HG03175 (cell line): Measurements from ENCODE around the gene IGSF8.
A peak's percentile ranks its signal among the peaks of the same experiment; 100 is the strongest.
"Not testable (repeated sequence)": the region's sequence is repeated elsewhere in the genome, so short reads cannot be mapped to it uniquely, and the experiment has no call there.

Experiments
- ATAC-seq: cut with Tn5 transposase; IDR thresholded peaks from one replicate; pipeline ENCODE4 v1.9.1; 2021; ENCODE audit warnings: mild to moderate bottlenecking, moderate library complexity; ENCODE audit not compliant: unreplicated experiment

Gene IGSF8

DNA sequence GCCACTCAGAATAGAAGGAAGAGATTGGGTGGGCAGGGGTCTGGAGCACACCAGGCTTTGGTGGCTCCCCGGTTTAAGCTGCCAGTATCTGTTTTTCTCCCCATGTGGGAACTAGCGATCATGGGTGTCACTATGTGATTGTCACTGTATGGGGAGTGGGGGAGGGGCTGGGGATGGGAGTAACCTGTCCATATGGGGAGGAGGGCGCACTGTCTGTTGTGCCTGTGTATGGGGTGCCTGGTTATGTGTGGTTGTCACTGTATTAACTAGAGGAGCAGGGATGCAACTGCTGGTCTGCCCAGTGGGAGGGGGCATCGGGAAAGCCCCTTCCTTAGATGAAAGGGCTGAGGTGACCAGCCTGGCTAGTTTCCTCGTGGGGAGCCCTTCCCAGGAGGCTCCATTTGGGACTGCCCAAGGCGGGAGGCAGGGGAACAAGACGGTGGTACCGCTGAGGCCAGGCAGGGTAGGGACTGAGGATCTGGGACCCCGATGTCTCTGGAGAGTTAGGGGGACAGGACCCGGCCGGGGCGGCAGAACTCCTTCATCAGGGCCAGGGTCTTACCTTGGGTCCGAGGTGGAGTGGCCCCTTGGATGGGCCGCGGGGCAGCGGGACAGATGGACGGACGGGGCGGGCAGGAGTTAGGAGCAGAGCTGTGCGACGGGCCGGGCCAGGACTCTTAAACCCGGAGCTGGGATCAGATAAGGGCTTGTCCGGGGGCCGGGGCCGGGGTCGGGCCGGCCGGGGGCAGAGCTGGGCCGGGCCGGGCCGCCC, 28.8 kb downstream of the IGSF8 start, which contains the start of gene KCNJ10:
Gene KCNJ10 (minus strand): TSS at position 701 of the 772 bp plus-strand sequence. CDS start 27,628 bp downstream, outside the sequence.
- no peak for ATAC-seq

DNA sequence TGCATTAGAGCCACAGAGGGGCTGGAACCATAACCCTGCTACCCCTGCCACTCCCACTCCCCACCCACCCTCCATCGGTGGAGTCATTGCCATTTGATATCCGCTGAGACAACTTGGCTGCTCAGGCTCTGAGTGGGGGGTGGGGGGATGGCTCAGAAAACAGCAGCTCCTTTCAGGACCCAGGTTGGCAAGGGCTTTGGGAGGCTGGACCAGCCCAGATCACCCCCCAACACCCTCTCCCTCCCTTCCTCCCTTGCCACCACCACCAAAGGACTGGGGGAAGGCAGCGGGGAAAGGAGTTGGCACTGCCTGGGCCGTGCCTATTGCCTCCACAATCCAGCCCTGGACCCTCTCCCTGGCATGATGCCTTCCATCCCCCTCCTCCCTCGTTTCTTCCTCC, 30.2 kb downstream of the IGSF8 start:
- ATAC-seq, result no peak

DNA sequence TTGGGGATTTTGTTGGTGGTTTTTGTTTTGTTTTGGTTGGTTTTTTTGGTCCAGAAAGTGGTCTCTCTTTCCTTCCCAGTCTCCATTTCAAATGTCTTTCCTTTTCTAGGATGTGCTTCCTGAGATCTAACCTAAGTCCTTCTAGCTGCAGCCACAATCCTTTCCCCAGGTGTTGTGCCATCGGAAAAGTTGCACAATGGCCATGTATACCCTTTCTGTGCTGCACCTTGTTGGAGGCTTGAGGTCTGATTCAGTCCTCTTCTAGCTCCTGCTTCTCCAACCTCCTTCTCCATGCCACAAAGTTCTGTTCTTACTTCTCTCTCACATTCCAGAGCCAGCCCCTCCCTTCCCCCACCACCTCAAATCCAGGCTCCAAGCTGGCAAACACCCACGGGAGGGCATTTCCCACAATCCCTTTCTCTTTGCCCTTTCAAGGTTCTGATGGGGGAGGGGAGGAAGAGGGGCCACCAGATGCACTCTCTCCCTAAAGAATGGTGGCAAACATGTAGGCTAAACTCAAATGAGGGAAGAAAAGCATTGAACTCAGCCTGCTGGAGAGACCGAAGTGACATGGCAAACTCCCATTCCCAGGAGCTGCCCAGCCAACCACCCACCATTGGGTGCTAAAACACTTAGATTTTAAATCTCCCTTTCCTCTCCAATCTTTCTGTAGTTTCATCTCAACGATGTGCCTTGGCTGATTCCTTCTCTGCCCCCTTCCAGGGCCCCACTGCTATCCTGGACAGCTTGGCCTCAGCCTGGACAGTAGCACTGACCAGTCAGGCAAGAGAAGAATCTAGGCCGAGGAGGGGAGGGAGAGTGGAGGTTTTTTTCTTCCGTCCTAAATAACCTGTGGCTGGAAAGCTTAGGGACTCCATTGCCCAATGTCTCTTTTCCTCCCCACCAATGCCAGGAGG, 31.3 kb downstream of the IGSF8 start:
- no peak for ATAC-seq

DNA sequence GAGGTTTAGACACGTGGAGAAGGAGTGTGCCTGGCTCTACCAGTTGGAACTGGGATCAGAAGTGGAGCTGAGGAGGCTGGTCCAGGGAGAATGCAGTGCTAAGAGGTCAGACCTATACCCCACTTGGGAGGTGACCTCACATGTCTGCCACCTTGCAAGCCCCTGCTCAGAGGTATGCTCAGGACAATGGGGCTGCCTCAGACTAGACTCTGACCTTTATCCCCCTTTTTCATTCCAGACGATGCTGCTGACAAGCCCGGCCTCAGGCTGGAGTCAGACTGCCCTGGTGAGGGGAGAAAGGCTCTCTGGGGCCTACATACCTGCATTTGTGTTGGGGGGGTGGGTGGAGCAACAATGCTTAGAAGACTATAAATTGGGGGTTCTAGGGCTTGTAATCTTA, 33.7 kb downstream of the IGSF8 start:
- no peak for ATAC-seq

DNA sequence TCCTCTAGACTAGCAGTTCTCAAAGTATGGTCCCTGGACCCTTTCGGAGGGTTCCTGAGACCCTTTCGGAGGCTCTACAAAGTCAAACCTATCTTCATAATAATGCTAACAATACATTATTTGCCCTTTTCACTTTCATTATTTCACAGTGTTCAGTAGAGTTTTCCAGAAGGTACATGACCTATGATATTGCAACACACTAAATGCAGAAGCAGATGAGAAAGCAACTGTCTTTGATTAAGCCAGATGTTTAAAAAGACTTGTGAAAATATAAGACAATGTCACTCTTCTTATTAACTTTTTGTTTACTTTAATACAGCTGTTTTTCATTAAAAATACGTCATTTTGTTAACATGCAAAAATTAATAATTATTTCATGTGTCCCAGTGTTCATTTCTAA, 34.3 kb downstream of the IGSF8 start:
- ATAC-seq, result no peak

DNA sequence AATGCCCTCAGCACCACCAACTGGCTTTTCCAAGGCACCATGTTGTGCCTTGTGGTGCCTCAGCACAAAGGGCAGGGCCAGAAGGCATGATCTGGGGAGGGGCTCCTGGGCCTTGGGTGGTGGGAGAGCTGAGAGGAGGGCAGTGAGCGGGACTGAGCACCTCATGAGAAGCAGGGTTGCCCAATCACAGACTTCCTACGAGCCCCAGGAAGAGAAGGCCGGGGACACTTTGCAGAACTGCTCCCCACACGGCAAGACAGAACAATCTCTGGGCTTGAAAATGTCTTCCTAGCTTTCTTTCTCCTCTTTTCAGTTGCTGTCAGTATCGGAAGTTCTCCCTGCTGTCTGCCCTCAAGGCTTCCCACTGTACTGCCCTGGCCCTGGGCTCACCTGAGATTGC, 35.2 kb downstream of the IGSF8 start:
- no peak for ATAC-seq

DNA sequence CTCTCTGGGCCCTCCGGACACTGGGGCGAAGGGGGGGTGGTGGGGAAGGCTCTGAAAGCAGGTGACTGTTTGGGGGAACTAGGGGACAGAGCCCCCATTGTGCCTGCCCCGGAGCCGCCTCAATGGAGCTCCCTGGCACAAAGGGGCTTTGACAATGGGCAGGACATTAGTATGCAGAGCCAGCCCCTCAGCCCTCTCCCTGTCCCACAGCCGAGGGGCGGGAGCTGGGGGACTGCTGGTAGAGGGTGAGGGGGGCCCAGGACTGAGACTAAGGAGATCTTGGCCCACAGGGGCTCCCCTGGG, 36.2 kb downstream of the IGSF8 start:
- ATAC-seq, result no peak

DNA sequence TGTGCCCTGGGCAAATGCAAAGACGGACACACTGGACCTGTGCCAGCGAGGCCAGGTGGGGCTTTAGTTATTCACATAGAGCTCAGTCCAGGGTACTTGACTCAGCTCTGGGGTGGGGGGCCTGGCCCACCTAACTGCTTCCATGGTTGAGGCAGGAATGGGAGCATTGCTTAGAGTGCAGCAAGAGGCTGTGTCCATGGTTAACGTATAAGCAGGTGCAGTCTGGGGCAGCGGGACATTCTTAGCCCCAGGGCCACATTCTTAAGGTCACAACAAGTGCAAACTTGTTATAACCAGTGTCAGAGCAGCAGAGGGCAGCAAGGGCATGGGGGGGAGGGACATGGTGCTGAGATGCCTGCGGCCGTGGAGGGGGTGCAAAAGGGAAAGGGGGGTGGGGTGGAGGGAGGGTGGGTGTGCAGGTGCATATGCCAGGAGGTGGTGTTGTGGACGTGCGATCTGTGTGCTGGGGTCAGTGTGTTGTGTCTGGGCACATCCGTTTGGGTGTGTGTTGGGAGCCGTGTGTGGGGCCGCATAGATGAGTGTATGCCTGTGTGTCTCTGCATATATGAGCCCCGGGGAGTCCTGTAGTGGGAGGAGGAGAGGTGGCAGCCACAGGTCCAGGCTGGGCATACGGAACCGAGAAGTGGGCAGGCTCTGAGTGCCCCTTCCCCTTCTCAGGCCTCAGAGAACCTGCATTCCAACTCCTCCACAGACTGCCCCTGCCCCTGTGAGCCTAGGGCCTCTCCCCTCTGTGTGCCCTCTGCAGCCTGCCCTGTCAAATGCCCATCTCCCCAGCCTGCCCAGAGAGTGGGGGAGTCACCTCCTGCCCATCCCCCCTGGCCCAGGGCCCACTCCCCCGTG, 36.8 kb downstream of the IGSF8 start:
- ATAC-seq, result no peak

DNA sequence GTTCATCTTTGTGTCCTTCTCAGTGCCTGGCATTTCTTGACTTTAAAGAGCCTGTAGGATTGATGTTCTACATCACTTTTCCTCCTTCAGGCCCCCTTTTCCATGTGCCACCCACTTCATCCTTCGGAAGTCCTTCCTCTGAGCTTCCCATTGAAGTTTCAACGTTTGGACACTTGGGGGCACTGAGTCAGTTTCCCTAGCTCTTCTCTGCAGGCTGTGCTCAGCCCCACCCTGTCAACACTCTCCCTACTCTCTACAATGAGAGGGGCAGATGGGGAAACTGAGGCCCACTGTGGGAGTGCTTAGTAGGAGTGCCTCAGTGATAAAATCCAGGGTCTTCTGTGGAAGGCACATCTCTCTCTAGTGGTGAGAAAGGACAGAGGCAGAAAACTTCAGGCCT, 40.3 kb downstream of the IGSF8 start:
- ATAC-seq, result no peak

DNA sequence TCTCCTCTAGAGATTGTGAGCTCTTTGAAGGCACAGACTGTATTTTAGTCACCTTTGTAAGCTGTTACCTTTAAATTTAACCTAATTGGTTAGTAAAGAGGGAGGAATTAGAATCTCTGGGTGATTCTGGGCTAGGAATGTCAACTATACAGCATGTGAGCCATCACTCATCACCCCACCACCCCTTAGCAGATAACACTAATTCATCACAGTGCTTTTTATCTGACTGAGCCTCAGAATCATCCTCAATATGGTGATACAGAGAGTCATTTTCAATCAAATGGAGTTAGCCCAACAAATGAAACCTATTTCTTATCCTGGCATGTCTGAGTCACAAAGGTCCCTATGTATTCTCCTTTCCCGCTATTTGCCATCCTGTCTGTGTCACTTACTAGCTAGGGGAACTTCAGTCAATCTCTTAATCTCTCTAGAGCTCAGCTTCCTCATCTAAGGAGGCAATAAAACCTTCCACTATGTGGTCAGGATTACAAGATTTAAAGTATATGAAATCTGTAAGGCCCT, 41.7 kb downstream of the IGSF8 start:
- no peak for ATAC-seq

DNA sequence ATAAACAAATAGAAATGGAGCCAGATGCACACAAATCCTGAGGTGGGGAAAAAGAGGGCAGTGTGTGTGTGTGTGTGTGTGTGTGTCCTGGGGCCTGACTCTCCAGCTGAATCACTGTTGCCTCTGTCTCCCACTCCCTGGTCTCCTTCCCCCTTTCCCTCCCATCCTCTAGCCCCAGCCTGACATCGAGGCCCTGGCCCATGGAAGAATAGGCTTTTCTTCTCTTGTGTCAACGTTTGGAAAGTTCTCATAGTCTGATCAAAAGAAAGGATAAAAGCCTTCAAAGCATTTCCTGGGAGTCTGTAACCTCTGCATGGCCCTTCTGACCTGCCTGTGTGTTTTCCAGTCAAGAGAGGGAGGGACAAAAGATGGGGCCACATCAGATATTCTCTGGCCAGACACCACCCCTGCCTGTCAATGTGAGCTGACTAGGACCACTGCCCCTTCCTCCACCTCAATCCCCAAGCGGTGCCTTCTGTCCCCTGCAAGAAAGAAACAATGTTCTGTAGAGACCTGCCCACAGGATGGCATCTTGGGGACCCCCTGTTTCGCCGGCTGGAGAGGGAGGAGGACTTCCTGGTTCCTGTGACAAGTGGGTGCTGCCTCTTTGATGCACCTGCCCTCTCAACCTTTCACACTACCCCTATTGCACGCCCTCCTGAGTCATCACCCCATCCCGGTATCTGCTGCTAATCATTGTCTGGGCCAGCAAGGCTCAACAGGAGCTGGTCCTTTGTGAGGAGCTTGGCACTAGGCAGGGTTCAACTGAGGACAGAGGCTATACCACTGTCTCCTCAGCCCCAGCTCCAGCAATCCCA, 44.7 kb downstream of the IGSF8 start:
- no peak for ATAC-seq

DNA sequence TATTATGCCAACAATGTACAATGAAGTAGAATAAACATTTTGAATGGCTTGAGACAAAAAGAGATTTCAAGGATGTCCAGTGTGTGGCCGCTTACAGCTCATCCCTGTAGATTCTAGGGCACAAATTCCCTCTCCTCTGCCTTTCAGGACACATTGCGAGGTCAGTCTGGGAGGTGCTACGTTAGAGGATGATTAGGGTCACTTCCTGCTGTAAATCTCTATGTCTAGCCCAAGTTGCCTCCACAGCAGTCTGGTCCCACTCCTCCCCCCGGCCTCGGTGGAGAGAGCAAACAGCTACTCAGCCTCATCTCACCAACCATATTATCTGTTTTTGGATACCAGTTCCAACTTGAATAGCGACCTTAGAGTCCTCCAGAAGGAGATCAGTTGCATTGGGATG, 45.5 kb downstream of the IGSF8 start:
- no peak for ATAC-seq

DNA sequence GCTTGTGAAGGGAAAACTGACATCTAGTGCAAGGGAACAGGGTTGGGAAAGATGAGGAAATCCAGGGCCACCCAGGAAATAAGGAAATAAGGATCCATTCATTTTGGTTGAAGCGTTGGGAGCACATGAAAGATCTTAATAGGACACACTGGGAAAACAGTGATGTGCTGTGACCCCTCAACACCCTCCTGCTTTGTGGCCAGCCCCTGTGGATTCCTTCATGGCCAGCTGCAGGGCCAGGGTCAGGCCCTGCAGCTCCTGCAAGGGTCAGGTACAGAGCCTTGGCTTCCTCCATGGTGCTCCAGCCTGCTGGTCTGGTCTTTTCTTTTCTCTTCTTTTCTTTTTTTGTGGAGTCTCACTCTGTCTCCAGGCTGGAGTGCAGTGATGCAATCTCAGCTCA, 47.8 kb downstream of the IGSF8 start:
- no peak for ATAC-seq

DNA sequence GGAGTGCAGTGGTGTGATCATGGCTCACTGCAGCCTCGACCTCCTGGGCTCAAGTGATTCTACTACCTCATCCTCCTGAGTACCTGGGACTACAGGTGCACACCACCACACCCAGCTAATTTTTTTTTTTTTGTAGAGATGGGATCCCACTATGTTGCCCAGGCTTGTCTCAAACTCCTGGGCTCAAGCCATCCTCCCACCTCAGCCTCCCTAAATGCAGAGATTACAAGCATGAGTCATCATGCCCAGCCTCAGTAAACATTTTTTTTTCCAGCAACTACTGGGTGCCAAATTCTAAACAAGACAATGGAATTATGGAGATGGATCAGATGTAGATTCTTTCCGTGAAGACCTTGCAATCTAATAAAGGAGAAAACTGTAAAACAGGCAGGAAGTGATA, 48.2 kb downstream of the IGSF8 start:
- not testable (repeated sequence) for ATAC-seq

DNA sequence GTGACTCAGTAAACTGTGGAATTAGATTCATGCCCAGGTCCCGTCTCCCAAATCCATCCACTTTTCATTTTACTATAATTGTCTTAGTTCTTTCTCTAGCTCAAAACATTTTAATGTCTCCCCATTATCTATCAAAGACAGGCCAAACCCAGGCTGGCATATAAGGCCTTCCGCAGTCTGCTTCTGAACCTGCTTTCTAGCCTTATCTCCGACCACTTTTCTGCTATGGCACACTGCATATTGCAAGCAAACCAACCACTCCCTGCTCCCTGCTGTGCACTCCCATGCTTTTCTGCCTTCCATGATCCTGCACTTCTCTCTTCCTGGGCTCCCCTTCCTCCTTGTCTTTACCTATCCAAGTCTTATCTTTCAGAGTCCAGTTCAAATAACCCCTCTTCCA, 49.3 kb downstream of the IGSF8 start:
- ATAC-seq, result no peak

DNA sequence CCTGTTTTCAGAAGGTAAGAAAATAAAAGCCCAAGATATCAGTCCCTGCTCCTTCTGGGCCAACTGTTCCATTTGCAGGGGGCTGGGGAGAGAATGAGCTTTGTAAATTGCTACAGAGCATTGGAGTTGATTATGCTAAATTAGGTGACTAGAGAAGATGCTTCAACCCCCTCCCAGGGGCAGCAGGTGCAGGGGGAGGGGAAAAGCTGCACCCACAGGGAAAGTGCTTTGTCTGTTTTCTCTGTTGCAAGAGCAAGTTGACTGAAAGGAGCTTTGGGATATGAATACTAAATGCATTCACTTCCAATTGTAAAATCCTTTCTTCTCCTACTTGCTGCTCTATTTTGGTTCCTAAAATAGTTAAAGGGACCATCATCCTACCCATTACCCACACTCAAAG, 50.1 kb downstream of the IGSF8 start:
- no peak for ATAC-seq

DNA sequence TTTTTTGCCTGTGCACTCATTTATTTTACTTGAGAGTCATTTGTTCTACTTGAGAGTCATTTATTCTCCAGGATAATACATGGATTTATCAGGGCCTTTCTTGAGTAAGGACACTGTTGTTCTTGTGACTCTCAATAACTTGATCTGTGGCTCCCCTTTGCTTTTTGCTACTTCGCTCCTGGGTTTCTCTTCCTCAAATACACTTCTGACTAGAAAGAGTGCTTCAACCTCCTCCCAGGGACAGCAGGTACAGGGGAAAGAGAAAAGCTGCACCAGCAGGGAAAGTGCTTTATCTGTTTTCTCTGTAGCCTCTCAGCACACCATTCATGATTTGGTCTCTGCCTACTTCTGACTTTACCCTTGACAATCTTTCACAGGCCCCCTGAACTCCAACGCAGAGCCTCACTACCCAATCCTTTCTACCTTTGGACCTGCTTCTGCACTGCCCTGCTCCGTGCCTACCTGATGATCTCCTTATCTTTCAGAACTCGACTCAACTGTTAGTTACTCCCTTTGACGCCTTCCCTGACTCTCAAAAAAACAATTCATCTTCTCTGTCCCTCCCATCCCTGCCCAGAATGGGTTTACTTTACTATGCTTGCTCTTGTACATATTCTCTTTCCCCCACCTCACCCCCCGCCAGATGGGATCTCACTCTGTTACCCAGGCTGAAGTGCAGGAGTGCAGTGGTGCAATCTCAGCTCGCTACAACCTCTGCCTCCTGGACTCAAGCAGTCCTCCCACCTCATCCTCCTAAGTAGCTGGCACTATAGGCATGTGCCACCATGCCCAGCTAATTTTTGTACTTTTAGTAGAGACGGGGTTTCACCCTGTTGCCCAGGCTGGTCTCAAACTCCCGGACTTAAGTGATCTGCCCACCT, 51.1 kb downstream of the IGSF8 start:
- ATAC-seq, result no peak

DNA sequence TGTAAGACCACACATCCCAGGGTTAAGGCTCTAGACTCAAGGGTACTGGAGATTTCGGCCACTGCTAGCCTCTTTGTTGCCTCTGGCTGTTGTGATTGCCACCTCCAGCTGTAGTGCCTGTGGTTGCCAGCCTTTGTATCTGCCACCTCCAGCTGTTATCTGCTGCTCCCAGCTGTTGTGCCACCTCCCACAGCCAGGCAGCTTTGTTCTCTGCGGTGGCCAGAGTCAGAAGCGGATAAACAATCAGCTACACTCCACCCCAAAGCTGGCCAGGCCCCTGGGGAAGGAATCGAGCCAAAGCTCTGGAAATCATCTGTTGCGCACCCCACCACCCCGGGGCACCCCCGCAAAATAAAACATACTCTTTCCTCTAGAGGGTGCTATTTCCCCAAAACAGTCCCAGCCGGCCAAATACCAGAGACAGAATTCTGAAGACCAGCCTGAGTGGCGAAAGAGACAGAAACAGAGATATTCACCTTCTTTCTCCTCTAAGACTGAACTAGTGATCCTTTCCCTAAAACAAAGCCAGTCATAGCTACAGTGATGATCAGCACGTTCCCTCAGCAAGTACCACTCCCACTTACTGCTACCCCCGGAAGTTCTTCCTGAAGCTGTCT, 51.8 kb downstream of the IGSF8 start:
- peak; percentile 70 for ATAC-seq

DNA sequence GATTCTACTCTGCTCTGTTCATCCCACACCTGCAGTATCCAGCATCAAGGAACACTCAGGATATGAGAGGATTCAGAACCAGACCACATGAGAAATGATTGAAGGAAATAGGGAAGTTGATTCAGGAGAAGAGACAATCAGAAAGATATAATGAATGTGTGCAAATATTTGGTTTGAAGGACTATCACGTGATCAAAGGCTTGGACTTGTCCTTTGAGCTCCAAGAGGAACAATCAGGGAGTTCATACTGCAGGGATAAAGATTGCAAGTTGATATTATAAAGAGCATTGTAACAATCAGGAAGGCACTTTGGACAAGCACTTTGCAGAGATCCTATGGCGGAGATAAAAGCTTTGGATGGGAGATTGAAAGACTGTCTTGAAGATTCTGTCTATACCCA, 52.8 kb downstream of the IGSF8 start:
- ATAC-seq, result no peak
